ENCODE measurements around the gene SLC6A3. TPM values are rescaled to one million over a fixed set of nuclear protein-coding genes. Genes with fewer than 3 reads are reported as not detected.

The SLC6A3 gene
- total and polyA plus RNA-seq, 9 of the 15 experiments (the other 6 are each of a cell fraction or from before 2014, with no cell fraction given) = not detected

DNA sequence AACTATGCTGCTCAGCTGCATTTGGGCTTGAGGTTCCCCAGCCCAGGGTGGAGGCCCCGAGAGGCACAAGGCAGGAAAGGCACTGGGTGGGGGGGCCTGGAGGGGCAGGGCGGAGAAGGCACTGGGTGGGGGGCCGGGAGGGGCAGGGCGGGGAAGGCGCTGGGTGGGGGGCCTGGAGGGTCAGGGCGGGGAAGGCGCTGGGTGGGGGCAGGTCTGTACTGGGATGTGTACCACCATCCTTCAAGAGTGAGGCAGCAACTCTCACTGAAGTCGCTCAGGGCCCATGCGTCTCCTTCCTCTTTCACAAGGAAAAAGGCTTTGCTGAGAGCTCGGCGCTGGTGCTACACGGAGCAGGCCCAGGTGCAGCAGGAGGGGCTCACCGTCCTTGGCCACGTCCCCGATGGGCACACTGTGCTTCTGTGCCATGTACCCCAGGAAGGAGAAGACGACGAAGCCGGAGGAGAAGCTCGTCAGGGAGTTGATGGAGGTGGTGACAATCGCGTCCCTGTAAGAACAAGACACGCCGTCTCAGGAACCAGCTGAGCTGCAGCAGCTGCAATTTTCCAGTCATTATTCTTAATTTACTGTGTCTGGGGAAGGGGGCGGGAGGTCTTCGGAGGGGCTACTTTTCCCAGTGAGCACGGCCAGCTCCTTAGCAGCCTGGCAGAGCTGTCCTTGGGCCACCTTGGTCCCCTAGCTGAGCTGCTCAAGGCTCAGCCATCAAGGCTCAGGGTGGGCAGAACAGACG lies 30.8 kb downstream of the SLC6A3 start:
- TF ChIP-seq HNRNPH1 (optimal IDR thresholded peaks at IDR 0.05; ENCODE audit: low read depth, low read length) (no peak), CBFA2T3 (IDR thresholded peaks at IDR 0.05) (no peak), TCF7 (IDR thresholded peaks at IDR 0.05; ENCODE audit: borderline replicate concordance) (no peak), FOXJ3 (CRISPR knock-in tag; IDR thresholded peaks at IDR 0.05) (no peak), SRSF1 (IDR thresholded peaks at IDR 0.05; ENCODE audit: low read depth, low read length) (no peak), ZNF175 (CRISPR knock-in tag; IDR thresholded peaks at IDR 0.05; ENCODE audit: low read depth) (no peak), ARID1B (IDR thresholded peaks at IDR 0.05) (no peak), ZBTB1 (CRISPR knock-in tag; IDR thresholded peaks at IDR 0.05; ENCODE audit: borderline replicate concordance, low read depth) (no peak), EZH2 (IDR thresholded peaks at IDR 0.05; ENCODE audit: borderline replicate concordance, low read depth, low read length) (no peak)
- TF ChIP-seq, protein P1, sequence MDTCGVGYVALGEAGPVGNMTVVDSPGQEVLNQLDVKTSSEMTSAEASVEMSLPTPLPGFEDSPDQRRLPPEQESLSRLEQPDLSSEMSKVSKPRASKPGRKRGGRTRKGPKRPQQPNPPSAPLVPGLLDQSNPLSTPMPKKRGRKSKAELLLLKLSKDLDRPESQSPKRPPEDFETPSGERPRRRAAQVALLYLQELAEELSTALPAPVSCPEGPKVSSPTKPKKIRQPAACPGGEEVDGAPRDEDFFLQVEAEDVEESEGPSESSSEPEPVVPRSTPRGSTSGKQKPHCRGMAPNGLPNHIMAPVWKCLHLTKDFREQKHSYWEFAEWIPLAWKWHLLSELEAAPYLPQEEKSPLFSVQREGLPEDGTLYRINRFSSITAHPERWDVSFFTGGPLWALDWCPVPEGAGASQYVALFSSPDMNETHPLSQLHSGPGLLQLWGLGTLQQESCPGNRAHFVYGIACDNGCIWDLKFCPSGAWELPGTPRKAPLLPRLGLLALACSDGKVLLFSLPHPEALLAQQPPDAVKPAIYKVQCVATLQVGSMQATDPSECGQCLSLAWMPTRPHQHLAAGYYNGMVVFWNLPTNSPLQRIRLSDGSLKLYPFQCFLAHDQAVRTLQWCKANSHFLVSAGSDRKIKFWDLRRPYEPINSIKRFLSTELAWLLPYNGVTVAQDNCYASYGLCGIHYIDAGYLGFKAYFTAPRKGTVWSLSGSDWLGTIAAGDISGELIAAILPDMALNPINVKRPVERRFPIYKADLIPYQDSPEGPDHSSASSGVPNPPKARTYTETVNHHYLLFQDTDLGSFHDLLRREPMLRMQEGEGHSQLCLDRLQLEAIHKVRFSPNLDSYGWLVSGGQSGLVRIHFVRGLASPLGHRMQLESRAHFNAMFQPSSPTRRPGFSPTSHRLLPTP (IDR thresholded peaks at IDR 0.05; ENCODE audit: borderline replicate concordance, extremely low read depth, insufficient read length) = no peak
- Histone ChIP-seq H3K4me2 (ENCODE audit: insufficient read depth, low read length) (no peak overlapping the region), H3K36me3 (ENCODE audit: control insufficient read depth, insufficient read depth, low read length) (no peaks in the 10 kb centered on the region), H4K20me1 (replicated peaks; ENCODE audit: control insufficient read depth, insufficient read depth, low read length) (peaks cover 28% of the 10 kb centered on the region), H3K4me1 (replicated peaks in 1 of 2; ENCODE audit: control insufficient read depth in 2 of 2, insufficient read depth in 2 of 2, low read length in 2 of 2) (peaks cover 0 to 18% of the 10 kb centered on the region in 2 experiments; a peak in 1 of 5 replicates), H3K9ac (ENCODE audit: insufficient read depth in 1 of 2, low read depth in 2 of 2, low read length in 2 of 2) (no peak overlapping the region), H3K9me3 (replicated peaks; ENCODE audit: control insufficient read depth, insufficient read depth, low read depth, low read length) (no peaks in the 10 kb centered on the region), H3K27ac (ENCODE audit: extremely low read depth, low read depth, low read length) (no peak overlapping the region), H3K9me1 (ENCODE audit: control insufficient read depth, insufficient read depth, low read length) (peaks cover 5% of the 10 kb centered on the region), H3K27me3 (ENCODE audit: control insufficient read depth in 2 of 2, insufficient read depth in 2 of 2, low read length in 2 of 2) (peaks cover 33 to 73% of the 10 kb centered on the region in 2 experiments), H3K79me2 (ENCODE audit: control insufficient read depth, insufficient read depth, low read length) (no peaks in the 10 kb centered on the region), H2AFZ (ENCODE audit: low read depth, low read length) (no peak overlapping the region), H3K4me3 (no peak overlapping the region)
- no TSS peak for BruUV-seq (replicated peaks)
- ChIA-PET CTCF (ENCODE audit: low intra/inter-chr PET ratio) (no interaction called here), POLR2A (interaction anchor here (0.8 kb wide), 1 partner anchor 72 kb away, joined by 3 read pairs; no protein-coding TSS in a partner anchor)
- intact Hi-C loops (cut with micrococcal nuclease) = no loop called here
- no peak for FAIRE-seq
- in situ Hi-C loops (cut with MboI) = no loop called here
- peak; percentile 62 for ATAC-seq
- 4% methylated on average over 23 of the region's 27 CpGs for WGBS (ENCODE audit: insufficient coverage, low coverage, missing lambda C conversion rate)
- DNase-seq (ENCODE audit: extremely low read depth in 1 of 4, low spot score in 3 of 4) = peak; percentile 15 to 74 (median 64)
